G401 (cell line): ENCODE measurements around the gene JAKMIP1. TPM values are rescaled to one million over a fixed set of nuclear protein-coding genes. Genes with fewer than 3 reads are reported as not detected.
"Not testable (repeated sequence)": the region's sequence is repeated elsewhere in the genome, so short reads cannot be mapped to it uniquely, and the experiment has no call there.

Experiments
- DNase-seq: peaks from one replicate; pipeline ENCODE4 v3.0.0-alpha.2; 2015; ENCODE audit warnings: low spot score
- in situ Hi-C: cut with HindIII; loops from 2 replicates; pipeline ENCODE4 v1.10.0; 2016; ENCODE audit warnings: low sequenced_read_pairs, mixed read lengths
- total RNA-seq: library from RNA; depleted of rRNA; stranded (reverse); fragments of >200 nt; shearing (Covaris generic); gene quantifications from 2 replicates; pipeline ENCODE4 v1.2.3, GENCODE V29; 2014

Gene JAKMIP1
- total RNA-seq, 1 experiment from 2014 or later: not detected

DNA sequence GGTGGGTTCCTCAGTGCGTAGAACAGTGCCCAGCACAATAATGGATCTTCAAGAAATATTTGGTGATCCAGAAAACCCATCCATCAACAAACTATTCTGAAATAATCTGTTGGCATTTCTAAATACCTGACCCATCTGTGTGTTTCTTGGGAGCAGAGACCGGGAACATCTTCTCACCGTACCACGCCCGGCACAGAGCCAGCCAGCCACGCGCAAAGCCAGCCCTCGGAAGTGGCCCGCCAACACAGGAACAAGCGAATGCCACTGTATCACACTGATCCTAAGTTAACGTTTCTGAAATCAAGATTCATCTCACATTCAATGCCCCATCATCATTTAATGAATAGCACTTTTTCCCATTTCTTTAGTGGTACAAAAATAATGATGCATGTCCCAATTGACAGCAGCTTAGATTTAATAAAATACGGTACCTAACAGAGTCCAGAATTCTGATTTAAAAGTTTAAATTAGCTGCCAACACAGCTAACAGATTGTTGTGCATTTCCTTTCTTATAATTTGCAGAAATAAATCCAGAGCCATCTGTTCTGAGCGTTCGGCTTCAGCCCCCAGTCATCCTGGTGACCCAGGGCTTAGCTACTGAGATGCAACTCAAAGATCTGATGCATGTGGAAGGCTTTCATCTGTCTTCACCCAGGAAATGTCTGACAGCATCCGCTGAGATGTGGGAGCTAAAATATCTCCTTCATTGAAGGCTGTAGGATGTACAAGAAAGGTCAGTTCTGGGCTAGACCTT, 44.2 kb downstream of the JAKMIP1 start:
- DNase-seq: no peak
- in situ Hi-C loops: no loop called here

GRCh38 chr4:6154875-6155274, 45.5 kb downstream of the JAKMIP1 start:
- DNase-seq: no peak
- in situ Hi-C loops: no loop called here

GRCh38 chr4:6153874-6154273, 46.5 kb downstream of the JAKMIP1 start:
- no peak for DNase-seq

GRCh38 chr4:6152869-6153705, 47.3 kb downstream of the JAKMIP1 start:
- in situ Hi-C loops: no loop called here
- DNase-seq: no peak

More at GRCh38 chr4:6153874-6154273, 46.5 kb downstream of the JAKMIP1 start:
- in situ Hi-C loops: no loop called here

DNA sequence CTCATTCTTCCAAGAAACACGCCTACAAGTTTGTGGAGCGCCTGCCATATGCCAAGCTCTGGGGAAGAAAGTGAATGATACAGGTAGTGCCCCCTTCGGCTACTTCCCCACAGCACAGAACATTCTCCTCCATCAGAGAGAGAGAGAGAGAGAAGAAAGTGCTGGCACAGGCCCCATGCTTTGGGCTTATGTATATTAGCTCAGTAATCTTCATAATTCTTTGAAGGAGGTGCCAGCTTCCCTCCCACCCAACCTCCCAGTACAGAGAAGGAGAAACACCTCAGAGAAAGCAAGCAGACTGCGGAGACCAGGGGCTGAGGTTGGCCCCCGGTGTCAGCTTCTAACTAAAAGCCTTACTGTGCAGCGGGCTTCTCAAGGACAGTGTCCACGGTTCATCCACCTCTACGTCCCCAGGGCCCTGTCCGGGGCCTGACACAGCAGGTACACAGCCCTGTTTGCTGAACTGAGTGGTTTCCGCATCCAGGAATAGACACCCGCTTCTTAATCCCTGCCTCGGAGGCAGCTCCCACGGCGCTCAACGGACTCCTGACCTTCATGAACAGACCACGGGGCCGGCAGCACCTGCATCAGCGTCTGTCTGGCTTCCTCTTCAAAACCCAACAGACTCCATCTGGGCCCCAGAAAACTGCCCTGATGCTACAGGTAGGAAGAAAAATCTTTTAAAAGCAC, 50.2 kb downstream of the JAKMIP1 start:
- no peak for DNase-seq
- in situ Hi-C loops: no loop called here

DNA sequence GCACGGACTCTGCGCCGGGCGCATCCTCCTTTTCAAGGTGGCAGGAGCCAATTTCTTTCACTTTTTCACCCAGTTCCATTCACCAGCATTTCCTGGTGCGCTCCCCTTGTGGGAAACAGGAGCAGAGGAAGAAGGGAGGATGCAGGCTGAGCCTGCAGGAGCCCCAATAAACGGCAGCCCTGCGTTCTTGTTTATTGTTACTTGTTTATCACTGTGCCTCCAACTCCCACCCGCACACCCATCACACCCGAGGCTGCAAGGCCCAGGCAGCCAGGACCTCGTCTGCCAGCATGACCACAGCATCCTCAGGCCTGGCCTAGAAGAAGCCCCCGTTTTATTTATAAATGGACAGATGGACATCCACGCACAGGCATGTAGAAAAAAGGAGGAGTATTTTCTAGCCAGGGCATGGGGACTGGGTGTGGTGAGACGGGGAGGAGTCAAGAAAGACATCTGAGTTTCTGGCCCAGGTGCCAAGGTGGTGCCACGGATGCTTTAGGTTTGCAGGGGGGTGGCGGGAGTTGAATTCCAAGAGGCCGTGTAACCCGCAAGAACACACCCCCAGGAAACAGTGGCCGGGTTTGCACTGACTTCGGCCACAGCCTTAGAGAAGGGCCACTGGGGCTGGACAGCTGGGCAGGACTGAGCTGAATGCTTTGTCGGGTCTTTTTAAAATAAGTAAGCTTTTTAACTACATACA, 51.7 kb downstream of the JAKMIP1 start:
- DNase-seq: no peak
- in situ Hi-C loops: no loop called here

DNA sequence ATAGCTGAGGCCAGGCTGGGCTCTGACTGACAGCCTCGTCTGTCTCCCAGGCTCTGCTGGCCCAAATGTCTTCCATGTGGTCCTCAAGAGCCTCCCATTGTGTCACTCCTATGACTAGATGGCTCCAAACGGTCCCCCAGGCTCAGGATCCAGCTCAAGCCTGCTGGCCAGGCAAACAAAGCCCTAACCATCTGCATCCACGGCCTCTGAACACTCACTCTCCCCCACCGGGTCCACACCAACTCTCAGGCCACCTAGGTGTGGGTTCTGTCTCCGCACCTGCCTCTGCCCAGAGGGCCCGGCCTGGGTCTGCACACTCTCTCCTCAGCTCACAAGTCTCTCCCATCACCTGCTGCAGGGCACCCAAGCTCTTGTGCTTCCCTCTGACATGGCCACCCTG, 52.9 kb downstream of the JAKMIP1 start:
- in situ Hi-C loops: no loop called here
- no peak for DNase-seq

DNA sequence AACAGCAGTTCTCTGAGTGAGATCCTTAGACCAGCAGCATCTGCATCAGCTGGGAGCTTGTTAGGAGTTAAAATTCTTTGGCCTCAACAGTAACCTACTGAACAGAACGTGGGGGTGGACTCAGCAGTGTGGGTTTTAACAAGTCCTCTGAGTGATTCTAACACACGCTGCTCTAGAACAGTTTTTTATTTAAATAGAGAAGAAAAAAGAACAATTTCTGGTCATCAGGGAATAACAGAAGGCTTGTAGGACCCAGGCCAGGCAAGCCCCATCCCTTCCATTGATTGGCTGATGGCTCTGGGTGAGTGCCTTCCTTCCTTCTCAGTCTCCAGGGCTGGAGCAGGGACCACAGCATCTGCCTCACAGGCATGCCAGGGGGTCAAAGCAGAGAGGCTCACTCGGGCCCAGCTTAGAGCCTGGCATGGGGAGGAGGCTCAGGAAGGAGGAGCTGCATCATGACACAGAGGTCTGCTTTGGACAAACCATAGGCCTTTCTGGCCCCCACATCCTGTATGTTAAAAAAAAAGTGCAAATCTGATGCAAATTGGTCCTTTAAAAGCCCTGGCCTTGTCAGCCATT, 56.7 kb downstream of the JAKMIP1 start:
- DNase-seq: no peak
- in situ Hi-C loops: no loop called here

DNA sequence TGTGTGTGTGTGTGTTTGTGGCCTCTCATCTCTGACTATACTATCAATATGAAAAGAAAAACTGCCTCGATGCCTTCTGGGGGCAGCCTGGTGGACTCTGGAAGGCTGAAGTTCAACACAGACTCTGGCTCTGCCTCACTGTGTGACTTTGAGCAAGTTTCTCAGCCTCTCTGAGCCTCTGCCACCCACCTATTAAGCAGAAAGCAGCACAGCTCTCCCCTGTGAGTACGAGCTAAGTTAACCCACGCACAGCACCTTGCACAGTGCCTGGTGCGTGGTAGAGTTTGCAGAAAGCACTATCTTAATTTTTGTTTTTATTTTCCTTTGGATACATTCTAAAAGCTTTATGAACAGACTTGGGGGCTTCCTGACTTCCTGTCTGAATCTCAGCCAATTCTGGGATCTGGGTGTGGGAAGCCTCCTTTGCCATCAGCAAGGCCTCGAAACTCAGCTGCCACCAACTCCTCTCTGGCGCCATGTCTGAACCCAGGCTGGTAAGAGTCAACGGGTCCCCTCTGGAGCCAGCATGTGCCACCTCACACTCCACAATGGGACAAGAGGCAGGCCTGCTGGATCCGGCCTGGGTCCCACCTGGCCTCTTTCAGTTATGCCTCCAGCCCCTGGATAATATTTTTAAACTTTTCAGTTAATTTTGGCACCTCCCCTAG, 57.3 kb downstream of the JAKMIP1 start:
- in situ Hi-C loops: no loop called here
- no peak for DNase-seq

- DNase-seq: no peak
- in situ Hi-C loops: no loop called here
These were observed 57.8 kb downstream of the JAKMIP1 start for GRCh38 chr4:6142511-6142910.

GRCh38 chr4:6141554-6141953, 58.8 kb downstream of the JAKMIP1 start:
- DNase-seq: no peak
- in situ Hi-C loops: no loop called here

DNA sequence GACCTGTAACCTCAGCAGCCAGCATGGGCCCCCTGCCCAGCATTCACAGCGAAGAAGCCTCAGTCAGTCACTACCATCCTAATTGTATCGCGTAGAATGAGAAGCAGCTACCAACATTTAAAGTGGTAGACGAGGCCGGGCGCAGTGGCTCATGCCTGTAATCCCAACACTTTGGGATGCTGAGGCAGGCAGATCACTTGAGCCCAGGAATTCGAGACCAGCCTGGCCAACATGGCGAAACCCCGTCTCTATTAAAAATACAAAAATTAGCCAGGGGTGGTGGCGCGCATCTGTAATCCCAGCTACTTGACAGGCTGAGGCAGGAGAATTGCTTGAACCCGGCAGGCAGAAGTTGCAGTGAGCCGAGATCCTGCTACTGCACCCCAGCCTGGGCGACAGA, 59.3 kb downstream of the JAKMIP1 start:
- in situ Hi-C loops, DNase-seq: not testable (repeated sequence)

DNA sequence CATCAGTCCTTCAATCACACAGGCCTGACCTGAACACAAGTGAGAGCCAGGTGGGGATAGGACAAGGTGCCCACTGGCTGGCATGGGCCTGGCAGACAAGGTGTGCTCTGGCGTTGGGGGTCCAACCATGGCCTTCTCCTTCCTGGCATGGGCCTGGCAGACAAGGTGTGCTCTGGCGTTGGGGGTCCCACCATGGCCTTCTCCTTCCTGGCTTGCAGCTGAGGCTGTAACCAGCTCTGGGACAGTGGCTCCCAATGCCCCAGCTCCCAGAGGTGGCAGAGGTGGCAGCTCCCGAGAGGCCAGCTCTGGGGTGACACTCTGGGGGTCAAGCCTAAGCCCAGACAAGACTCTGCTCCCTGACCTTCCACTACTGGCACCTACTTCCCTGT, 62.6 kb downstream of the JAKMIP1 start:
- in situ Hi-C loops: no loop called here
- no peak for DNase-seq

GRCh38 chr4:6137027-6137746, 63.2 kb downstream of the JAKMIP1 start:
- in situ Hi-C loops: no loop called here
- DNase-seq: no peak

DNA sequence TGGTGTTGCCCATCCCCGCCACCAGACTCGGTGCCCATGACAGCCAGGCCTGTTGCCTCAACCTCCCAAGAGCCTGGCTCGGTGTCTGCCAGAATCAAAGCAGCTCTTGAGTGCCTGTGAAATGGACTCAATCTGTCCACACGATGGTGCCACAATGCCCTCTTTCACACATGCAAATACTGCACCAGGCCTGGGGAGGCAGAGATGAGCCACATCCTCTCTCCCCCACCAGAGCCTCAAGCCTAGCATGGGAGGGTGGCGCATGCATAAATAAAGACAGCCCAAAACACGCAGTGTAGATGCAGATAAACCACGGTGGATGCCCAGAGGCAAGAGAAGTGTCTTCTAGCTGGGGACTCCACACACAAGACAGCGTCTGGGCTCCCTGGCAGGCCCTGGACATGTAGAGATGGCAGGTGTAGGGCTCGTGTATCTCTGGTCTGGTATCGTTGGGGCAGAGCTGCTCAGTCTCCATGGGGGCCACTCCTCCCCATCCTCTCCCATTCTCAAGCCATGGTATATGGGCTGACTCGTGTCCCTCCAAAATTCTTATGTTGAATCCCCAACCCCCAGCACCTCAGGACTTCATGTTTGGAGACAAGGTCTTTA, 65.6 kb downstream of the JAKMIP1 start:
- DNase-seq: no peak
- in situ Hi-C loops: no loop called here

- in situ Hi-C loops: no loop called here
- no peak for DNase-seq
These were observed 67.6 kb downstream of the JAKMIP1 start for GRCh38 chr4:6132716-6133115.

- in situ Hi-C loops: no loop called here
- DNase-seq: no peak
These were observed 72.0 kb downstream of the JAKMIP1 start for GRCh38 chr4:6128221-6128850.
